HCT116 (cell line): ENCODE measurements around the gene ADORA1. TPM values are rescaled to one million over a fixed set of nuclear protein-coding genes. Genes with fewer than 3 reads are reported as not detected.

Source experiments
- ATAC-seq: fragments of 200-7000 bp; cut with Tn5 transposase; 2 replicates; pipeline ENCODE4 v1.9.1; 2020; ENCODE audit warnings: mild to moderate bottlenecking, moderate library complexity
- BruUV-seq: library from RNA; stranded (reverse); fragments of 400-500 nt; replicated peaks from 2 replicates; lab custom pipeline; 2021; lab: Mats Ljungman, UMichigan
- CTCF ChIA-PET: fragments of 300-600 bp; sonication (Branson Sonifier 250); formaldehyde crosslinking; loops from one replicate; lab custom pipeline; 2021; ENCODE audit warnings: antibody characterized with exemption; lab: Charles Lee
- POLR2A ChIA-PET: fragments of 300-600, 350-600 bp; sonication (Branson Sonifier 250); formaldehyde crosslinking; loops from one replicate; lab custom pipeline; 2021; ENCODE audit warnings: antibody characterized with exemption; lab: Charles Lee
- RAD21 ChIA-PET, 2 experiments: fragments of 300-600 bp; sonication (Branson Sonifier 250); formaldehyde crosslinking; loops; one replicate each; lab custom pipeline; 2023; ENCODE audit warnings: low total read pairs in 2 of 2; ENCODE audit not compliant: uncharacterized antibody in 2 of 2, unreplicated experiment in 2 of 2, low non-redundant PET in 1 of 2; lab: Charles Lee
- DNase-seq: peaks from one replicate; pipeline ENCODE4 v3.0.0-alpha.2; 2010; ENCODE audit warnings: low read depth, low spot score
- H2AFZ ChIP-seq: fragments of 200-600 bp; shearing (Covaris generic), sonication (generic); 2 replicates; pipeline ENCODE4 v1.6.1; 2017; ENCODE audit warnings: low read depth, mixed run types, mixed read lengths, antibody characterized with exemption, low read length; ENCODE audit not compliant: poor library complexity, severe bottlenecking
- H3K27ac ChIP-seq: 2 replicates; pipeline ENCODE4 v1.5.1; 2012; ENCODE audit warnings: low read depth, low read length
- H3K27me3 ChIP-seq: fragments of 200-600 bp; sonication (generic); 2 replicates; pipeline ENCODE4 v1.6.1; 2016; ENCODE audit warnings: mixed run types, low read length, mixed read lengths; ENCODE audit not compliant: insufficient read depth
- H3K36me3 ChIP-seq, 2 experiments: fragments of 200-500 bp in 1 of 2; fragments of 200-600 bp in 1 of 2; sonication (Bioruptor generic) in 1 of 2; sonication (generic) in 1 of 2; 2 replicates each; pipeline versions ENCODE4 v1.5.1 to v1.6.1; 2014 to 2016; ENCODE audit warnings: low read length in 2 of 2, inconsistent platforms in 1 of 2, mixed read lengths in 1 of 2, mixed run types in 1 of 2; ENCODE audit not compliant: insufficient read depth in 2 of 2, control insufficient read depth in 1 of 2
- H3K4me1 ChIP-seq, 2 experiments: fragments of 200-600 bp in 1 of 2; sonication (generic) in 1 of 2; 2 replicates each; pipeline versions ENCODE4 v1.5.1 to v1.6.1; 2012 to 2017; ENCODE audit warnings: low read length in 2 of 2, inconsistent platforms in 1 of 2, mild to moderate bottlenecking in 1 of 2, mixed read lengths in 1 of 2, mixed run types in 1 of 2, moderate library complexity in 1 of 2; ENCODE audit not compliant: insufficient read depth in 2 of 2, control insufficient read depth in 1 of 2
- H3K4me2 ChIP-seq: fragments of 200-600 bp; sonication (generic); 2 replicates; pipeline ENCODE4 v1.6.1; 2017; ENCODE audit warnings: mixed run types, low read length, mixed read lengths
- H3K4me3 ChIP-seq, 2 experiments: fragments of 200-600 bp in 1 of 2; sonication (generic) in 1 of 2; replicated peaks in 1 of 2; 2 replicates each; pipeline ENCODE4 v1.5.1; 2011 to 2016; ENCODE audit warnings: low read length in 2 of 2, control low read depth in 1 of 2, low read depth in 1 of 2, mild to moderate bottlenecking in 1 of 2, mixed read lengths in 1 of 2, mixed run types in 1 of 2
- H3K79me2 ChIP-seq: fragments of 200-600 bp; sonication (generic); 2 replicates; pipeline ENCODE4 v1.6.1; 2017; ENCODE audit warnings: mild to moderate bottlenecking, mixed run types, low read length, moderate library complexity, mixed read lengths; ENCODE audit not compliant: insufficient read depth
- H3K9ac ChIP-seq: fragments of 200-600 bp; sonication (generic); 2 replicates; pipeline ENCODE4 v1.6.1; 2016; ENCODE audit warnings: low read length, mixed read lengths
- H3K9me2 ChIP-seq: fragments of 200-600 bp; sonication (generic), shearing (Covaris generic); 2 replicates; pipeline ENCODE4 v1.6.1; 2017; ENCODE audit warnings: mixed run types, mild to moderate bottlenecking, moderate library complexity; ENCODE audit not compliant: insufficient read depth
- H3K9me3 ChIP-seq, 2 experiments: fragments of 200-500 bp in 1 of 2; fragments of 200-600 bp in 1 of 2; sonication (Bioruptor generic) in 1 of 2; sonication (generic) in 1 of 2; 2 replicates each; pipeline ENCODE4 v1.6.1; 2014 to 2017; ENCODE audit warnings: low read length in 2 of 2, mixed read lengths in 2 of 2, inconsistent platforms in 1 of 2, low read depth in 1 of 2, mild to moderate bottlenecking in 1 of 2, mixed run types in 1 of 2, moderate library complexity in 1 of 2; ENCODE audit not compliant: control insufficient read depth in 1 of 2, insufficient read depth in 1 of 2
- H4K20me1 ChIP-seq: fragments of 200-600 bp; sonication (generic), shearing (Covaris generic); 2 replicates; pipeline ENCODE4 v1.6.1; 2017; ENCODE audit warnings: mixed run types, mild to moderate bottlenecking, moderate library complexity; ENCODE audit not compliant: insufficient read depth
- CBX3 ChIP-seq: IDR thresholded peaks from 2 replicates; pipeline ENCODE4 v1.6.1; 2012; ENCODE audit warnings: low read depth
- CEBPB ChIP-seq: IDR thresholded peaks from 2 replicates; pipeline ENCODE4 v1.6.1; 2012; ENCODE audit warnings: low read depth
- EGR1 ChIP-seq: IDR thresholded peaks from 2 replicates; pipeline ENCODE4 v1.6.1; 2012; ENCODE audit warnings: low read depth
- ELF1 ChIP-seq: IDR thresholded peaks from 2 replicates; pipeline ENCODE4 v1.6.1; 2012; ENCODE audit warnings: low read depth, borderline replicate concordance
- EZH2phosphoT487 ChIP-seq: fragments of 200-600 bp; IDR thresholded peaks from 2 replicates; pipeline ENCODE4 v1.6.1; 2018; ENCODE audit warnings: antibody characterized with exemption, borderline replicate concordance
- POLR2AphosphoS5 ChIP-seq: IDR thresholded peaks from 2 replicates; pipeline ENCODE4 v1.6.1; 2011; ENCODE audit warnings: mild to moderate bottlenecking, low read depth, low read length, moderate library complexity
- SIN3A ChIP-seq: IDR thresholded peaks from 2 replicates; pipeline ENCODE4 v1.6.1; 2012; ENCODE audit warnings: low read depth
- SP1 ChIP-seq: IDR thresholded peaks from 2 replicates; pipeline ENCODE4 v1.6.1; 2012; ENCODE audit warnings: low read depth
- SRF ChIP-seq: IDR thresholded peaks from 2 replicates; pipeline ENCODE4 v1.6.1; 2012; ENCODE audit warnings: low read depth
- TCF7L2 ChIP-seq: IDR thresholded peaks from 2 replicates; pipeline ENCODE4 v1.7.0; 2011; ENCODE audit warnings: borderline replicate concordance, inconsistent platforms; ENCODE audit not compliant: insufficient read depth, insufficient read length; ENCODE audit errors: extremely low read depth
- ZNF274 ChIP-seq: fragments of 200-500 bp; sonication (Bioruptor generic); IDR thresholded peaks from 2 replicates; pipeline ENCODE4 v1.6.1; 2014; ENCODE audit warnings: mild to moderate bottlenecking, low read depth, low read length, inconsistent platforms
- intact Hi-C: fragments of 100-400 bp; cut with micrococcal nuclease; formaldehyde crosslinking; loops from 2 replicates; pipeline ENCODE4 v1.10.0; 2022
- total RNA-seq: library from RNA; stranded (reverse); gene quantifications from one replicate; pipeline ENCODE4 v1.2.1, GENCODE V29; 2021; ENCODE audit not compliant: unreplicated experiment
- TF ChIP-seq, protein P1 (sequence below), 3 experiments: fragments of 200-600 bp in 1 of 3; sonication (generic) in 1 of 3; IDR thresholded peaks in 2 of 3; conservative IDR thresholded peaks in 1 of 3; 2 replicates each; pipeline ENCODE4 v1.5.1; 2012 to 2017; ENCODE audit warnings: low read depth in 2 of 3, low read length in 2 of 3, antibody characterized with exemption in 1 of 3, borderline replicate concordance in 1 of 3, control low read depth in 1 of 3, mild to moderate bottlenecking in 1 of 3, mixed read lengths in 1 of 3, mixed run types in 1 of 3, moderate library complexity in 1 of 3; ENCODE audit not compliant: insufficient read depth in 1 of 3
- TF ChIP-seq, protein P2 (sequence below): IDR thresholded peaks from 2 replicates; pipeline ENCODE4 v1.6.1; 2012; ENCODE audit warnings: low read depth
- TF ChIP-seq, protein P3 (sequence below): IDR thresholded peaks from 2 replicates; pipeline ENCODE4 v1.6.1; 2012
- TF ChIP-seq, protein P4 (sequence below): IDR thresholded peaks from 2 replicates; pipeline ENCODE4 v1.6.1; 2011; ENCODE audit warnings: mild to moderate bottlenecking, low read length, moderate library complexity; ENCODE audit not compliant: insufficient replicate concordance; ENCODE audit errors: extremely low read depth

Gene ADORA1
- total RNA-seq, 1 experiment from 2014 or later = 2.8 TPM

DNA sequence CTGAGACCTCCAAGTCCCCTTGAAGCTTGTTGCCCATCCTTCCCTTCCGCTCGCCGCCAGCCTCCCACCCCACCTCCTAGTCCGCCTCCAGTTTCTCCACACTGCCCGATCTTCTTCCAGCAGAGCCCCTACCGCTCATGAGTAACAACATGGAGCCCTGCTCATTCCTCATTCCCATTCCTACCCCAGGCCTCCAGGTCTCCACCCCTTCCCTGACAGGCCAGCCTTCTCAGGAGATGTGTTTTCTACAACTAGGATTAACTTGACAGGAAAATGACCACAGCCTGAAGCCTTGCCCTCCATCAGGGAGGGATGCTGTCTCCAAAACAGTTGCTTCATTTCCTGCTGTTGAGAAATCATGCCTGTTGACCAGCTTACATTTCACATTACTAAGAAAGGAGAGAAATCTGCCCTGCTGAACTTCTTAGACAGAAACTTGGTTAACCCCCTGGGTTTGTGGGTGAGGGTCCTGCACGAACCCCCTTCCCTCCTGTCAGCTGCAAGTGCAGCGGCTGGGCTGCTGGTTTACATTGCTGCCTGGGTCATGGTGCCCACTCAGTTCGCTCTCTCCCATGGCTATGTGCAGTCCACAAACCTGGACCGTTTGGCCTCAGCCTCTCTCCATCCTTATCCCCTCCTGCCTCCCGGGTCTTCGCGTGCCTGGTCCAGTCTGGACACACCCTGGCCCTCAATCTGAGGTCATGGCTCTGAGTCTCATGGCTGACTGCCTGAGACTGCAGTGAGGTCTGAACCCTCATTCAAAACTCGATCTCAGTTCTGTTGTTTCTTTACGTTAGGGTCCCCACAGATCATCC lies 75.1 kb downstream of the ADORA1 start:
- no TSS peak for BruUV-seq
- Histone ChIP-seq H3K27ac (no peak overlapping the region), H3K4me1 (peaks cover 0 to 5% of the 10 kb centered on the region in 2 experiments; a peak in 2 of 4 replicates), H4K20me1 (no peaks in the 10 kb centered on the region), H2AFZ (no peak overlapping the region), H3K9me3 (no peaks in the 10 kb centered on the region), H3K4me2 (no peak overlapping the region), H3K9ac (no peak overlapping the region), H3K9me2 (no peaks in the 10 kb centered on the region), H3K4me3 (no peak overlapping the region), H3K79me2 (no peaks in the 10 kb centered on the region), H3K36me3 (no peaks in the 10 kb centered on the region), H3K27me3 (no peaks in the 10 kb centered on the region)
- CTCF ChIA-PET = no interaction called here
- ATAC-seq = no peak
- DNase-seq = no peak
- RAD21 ChIA-PET = no interaction called here
- POLR2A ChIA-PET = no interaction called here
- intact Hi-C loops = no loop called here
- TF ChIP-seq, protein P1, sequence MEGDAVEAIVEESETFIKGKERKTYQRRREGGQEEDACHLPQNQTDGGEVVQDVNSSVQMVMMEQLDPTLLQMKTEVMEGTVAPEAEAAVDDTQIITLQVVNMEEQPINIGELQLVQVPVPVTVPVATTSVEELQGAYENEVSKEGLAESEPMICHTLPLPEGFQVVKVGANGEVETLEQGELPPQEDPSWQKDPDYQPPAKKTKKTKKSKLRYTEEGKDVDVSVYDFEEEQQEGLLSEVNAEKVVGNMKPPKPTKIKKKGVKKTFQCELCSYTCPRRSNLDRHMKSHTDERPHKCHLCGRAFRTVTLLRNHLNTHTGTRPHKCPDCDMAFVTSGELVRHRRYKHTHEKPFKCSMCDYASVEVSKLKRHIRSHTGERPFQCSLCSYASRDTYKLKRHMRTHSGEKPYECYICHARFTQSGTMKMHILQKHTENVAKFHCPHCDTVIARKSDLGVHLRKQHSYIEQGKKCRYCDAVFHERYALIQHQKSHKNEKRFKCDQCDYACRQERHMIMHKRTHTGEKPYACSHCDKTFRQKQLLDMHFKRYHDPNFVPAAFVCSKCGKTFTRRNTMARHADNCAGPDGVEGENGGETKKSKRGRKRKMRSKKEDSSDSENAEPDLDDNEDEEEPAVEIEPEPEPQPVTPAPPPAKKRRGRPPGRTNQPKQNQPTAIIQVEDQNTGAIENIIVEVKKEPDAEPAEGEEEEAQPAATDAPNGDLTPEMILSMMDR (IDR thresholded peaks at IDR 0.05 in 2 of 3, conservative IDR thresholded peaks at IDR 0.05 in 1 of 3; ENCODE audit: borderline replicate concordance in 1 of 3, insufficient read depth in 1 of 3, low read depth in 2 of 3, low read length in 2 of 3) = no peak
- TF ChIP-seq SP1 (no peak), CBX3 (no peak), TCF7L2 (no peak), EZH2phosphoT487 (no peak), ZNF274 (no peak), SRF (no peak), EGR1 (no peak), CEBPB (no peak), POLR2AphosphoS5 (no peak), SIN3A (no peak), ELF1 (no peak)
- TF ChIP-seq, protein P2, sequence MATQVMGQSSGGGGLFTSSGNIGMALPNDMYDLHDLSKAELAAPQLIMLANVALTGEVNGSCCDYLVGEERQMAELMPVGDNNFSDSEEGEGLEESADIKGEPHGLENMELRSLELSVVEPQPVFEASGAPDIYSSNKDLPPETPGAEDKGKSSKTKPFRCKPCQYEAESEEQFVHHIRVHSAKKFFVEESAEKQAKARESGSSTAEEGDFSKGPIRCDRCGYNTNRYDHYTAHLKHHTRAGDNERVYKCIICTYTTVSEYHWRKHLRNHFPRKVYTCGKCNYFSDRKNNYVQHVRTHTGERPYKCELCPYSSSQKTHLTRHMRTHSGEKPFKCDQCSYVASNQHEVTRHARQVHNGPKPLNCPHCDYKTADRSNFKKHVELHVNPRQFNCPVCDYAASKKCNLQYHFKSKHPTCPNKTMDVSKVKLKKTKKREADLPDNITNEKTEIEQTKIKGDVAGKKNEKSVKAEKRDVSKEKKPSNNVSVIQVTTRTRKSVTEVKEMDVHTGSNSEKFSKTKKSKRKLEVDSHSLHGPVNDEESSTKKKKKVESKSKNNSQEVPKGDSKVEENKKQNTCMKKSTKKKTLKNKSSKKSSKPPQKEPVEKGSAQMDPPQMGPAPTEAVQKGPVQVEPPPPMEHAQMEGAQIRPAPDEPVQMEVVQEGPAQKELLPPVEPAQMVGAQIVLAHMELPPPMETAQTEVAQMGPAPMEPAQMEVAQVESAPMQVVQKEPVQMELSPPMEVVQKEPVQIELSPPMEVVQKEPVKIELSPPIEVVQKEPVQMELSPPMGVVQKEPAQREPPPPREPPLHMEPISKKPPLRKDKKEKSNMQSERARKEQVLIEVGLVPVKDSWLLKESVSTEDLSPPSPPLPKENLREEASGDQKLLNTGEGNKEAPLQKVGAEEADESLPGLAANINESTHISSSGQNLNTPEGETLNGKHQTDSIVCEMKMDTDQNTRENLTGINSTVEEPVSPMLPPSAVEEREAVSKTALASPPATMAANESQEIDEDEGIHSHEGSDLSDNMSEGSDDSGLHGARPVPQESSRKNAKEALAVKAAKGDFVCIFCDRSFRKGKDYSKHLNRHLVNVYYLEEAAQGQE = no peak
- TF ChIP-seq, protein P3, sequence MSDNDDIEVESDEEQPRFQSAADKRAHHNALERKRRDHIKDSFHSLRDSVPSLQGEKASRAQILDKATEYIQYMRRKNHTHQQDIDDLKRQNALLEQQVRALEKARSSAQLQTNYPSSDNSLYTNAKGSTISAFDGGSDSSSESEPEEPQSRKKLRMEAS = no peak
- TF ChIP-seq, protein P4, sequence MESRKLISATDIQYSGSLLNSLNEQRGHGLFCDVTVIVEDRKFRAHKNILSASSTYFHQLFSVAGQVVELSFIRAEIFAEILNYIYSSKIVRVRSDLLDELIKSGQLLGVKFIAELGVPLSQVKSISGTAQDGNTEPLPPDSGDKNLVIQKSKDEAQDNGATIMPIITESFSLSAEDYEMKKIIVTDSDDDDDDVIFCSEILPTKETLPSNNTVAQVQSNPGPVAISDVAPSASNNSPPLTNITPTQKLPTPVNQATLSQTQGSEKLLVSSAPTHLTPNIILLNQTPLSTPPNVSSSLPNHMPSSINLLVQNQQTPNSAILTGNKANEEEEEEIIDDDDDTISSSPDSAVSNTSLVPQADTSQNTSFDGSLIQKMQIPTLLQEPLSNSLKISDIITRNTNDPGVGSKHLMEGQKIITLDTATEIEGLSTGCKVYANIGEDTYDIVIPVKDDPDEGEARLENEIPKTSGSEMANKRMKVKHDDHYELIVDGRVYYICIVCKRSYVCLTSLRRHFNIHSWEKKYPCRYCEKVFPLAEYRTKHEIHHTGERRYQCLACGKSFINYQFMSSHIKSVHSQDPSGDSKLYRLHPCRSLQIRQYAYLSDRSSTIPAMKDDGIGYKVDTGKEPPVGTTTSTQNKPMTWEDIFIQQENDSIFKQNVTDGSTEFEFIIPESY = no peak
